ENCODE measurements around the gene IL36G. TPM values are rescaled to one million over a fixed set of nuclear protein-coding genes. Genes with fewer than 3 reads are reported as not detected.

IL36G gene
- total and polyA plus RNA-seq, 3 experiments from 2014 or later = not detected

- peaks cover 5 to 15% of the 10 kb centered on the region in 2 donors for H3K27me3 Mint-ChIP-seq
- no peaks in the 10 kb centered on the region for H3K36me3 Mint-ChIP-seq
- no peak overlapping the region for H3K27ac Mint-ChIP-seq
- Histone ChIP-seq H3K36me3 (ENCODE audit: insufficient read depth, low read length) (no peaks in the 10 kb centered on the region), H3K27me3 (ENCODE audit: insufficient read depth, low read length, poor library complexity, severe bottlenecking) (no peaks in the 10 kb centered on the region), H3K27ac (ENCODE audit: low read depth, low read length) (no peak overlapping the region), H3K4me3 (ENCODE audit: low read length) (no peak overlapping the region), H3K9me3 (ENCODE audit: low read length) (no peaks in the 10 kb centered on the region), H3K4me1 (ENCODE audit: insufficient read depth, low read length) (peaks cover 19% of the 10 kb centered on the region)
- POLR2A ChIA-PET = no interaction called here
- H3K9me3 Mint-ChIP-seq = no peaks in the 10 kb centered on the region
- H3K4me3 Mint-ChIP-seq = no peak overlapping the region
- no peak for DNase-seq
- CTCF ChIA-PET = interaction anchor here (0.7 kb wide), 1 partner anchor 159 kb away, joined by 3 read pairs; no protein-coding TSS in a partner anchor
- peaks cover 5 to 13% (median 13%) of the 10 kb centered on the region in 3 donors for H3K4me1 Mint-ChIP-seq
Measured at GRCh38 chr2:112979731-112980130, 1.9 kb downstream of the IL36G start.

GRCh38 chr2:112980537-112980936, 2.7 kb downstream of the IL36G start:
- Histone ChIP-seq H3K9me3 (ENCODE audit: low read length) (no peaks in the 10 kb centered on the region), H3K4me1 (ENCODE audit: insufficient read depth, low read length) (peaks cover 22% of the 10 kb centered on the region), H3K4me3 (ENCODE audit: low read length) (no peak overlapping the region), H3K27ac (ENCODE audit: low read depth, low read length) (no peak overlapping the region), H3K27me3 (ENCODE audit: insufficient read depth, low read length, poor library complexity, severe bottlenecking) (no peaks in the 10 kb centered on the region), H3K36me3 (ENCODE audit: insufficient read depth, low read length) (no peaks in the 10 kb centered on the region)
- DNase-seq = no peak
- POLR2A ChIA-PET = no interaction called here
- peaks cover 5 to 13% of the 10 kb centered on the region in 2 donors for H3K27me3 Mint-ChIP-seq
- H3K27ac Mint-ChIP-seq = peak overlapping the region in 2 of 8 donors; percentile 12 to 34
- CTCF ChIA-PET = no interaction called here
- H3K4me1 Mint-ChIP-seq = peaks cover 10 to 21% (median 18%) of the 10 kb centered on the region in 3 donors
- H3K4me3 Mint-ChIP-seq = no peak overlapping the region
- H3K9me3 Mint-ChIP-seq = no peaks in the 10 kb centered on the region
- no peaks in the 10 kb centered on the region for H3K36me3 Mint-ChIP-seq

- H3K4me1 Mint-ChIP-seq = peaks cover 9 to 22% (median 19%) of the 10 kb centered on the region in 3 donors
- peaks cover 24% of the 10 kb centered on the region for H3K4me1 ChIP-seq (ENCODE audit: insufficient read depth, low read length)
- no peak overlapping the region for H3K4me3 ChIP-seq (ENCODE audit: low read length)
- peaks cover 3% of the 10 kb centered on the region for H3K9me3 ChIP-seq (ENCODE audit: low read length)
- peak overlapping the region in 5 of 8 donors; percentile 22 to 68 (median 59) for H3K27ac Mint-ChIP-seq
- H3K9me3 Mint-ChIP-seq = peaks cover 7 to 15% (median 12%) of the 10 kb centered on the region in 5 donors
- ChIA-PET CTCF (interaction anchor here (0.8 to 1.3 kb wide), 3 partner anchors 14 to 235 kb away, joined by 3 to 4 read pairs (median 3); no protein-coding TSS in a partner anchor), POLR2A (interaction anchor here (0.9 kb wide), 1 partner anchor 11 kb away, joined by 3 read pairs; no protein-coding TSS in a partner anchor)
- H3K27me3 Mint-ChIP-seq = peaks cover 0 to 6% of the 10 kb centered on the region in 2 donors
- DNase-seq = peak in 2 of 5 donors; percentile 29 to 64
- peaks cover 0 to 16% (median 2%) of the 10 kb centered on the region in 3 donors for H3K36me3 Mint-ChIP-seq
- H3K36me3 ChIP-seq (ENCODE audit: insufficient read depth, low read length) = no peaks in the 10 kb centered on the region
- peak overlapping the region in 1 of 7 donors; percentile 24 for H3K4me3 Mint-ChIP-seq
- H3K27ac ChIP-seq (ENCODE audit: low read depth, low read length) = no peak overlapping the region
- no peaks in the 10 kb centered on the region for H3K27me3 ChIP-seq (ENCODE audit: insufficient read depth, low read length, poor library complexity, severe bottlenecking)
Measured at GRCh38 chr2:112985090-112985489, 7.3 kb downstream of the IL36G start.

- peaks cover 8 to 18% (median 17%) of the 10 kb centered on the region in 3 donors for H3K4me1 Mint-ChIP-seq
- Histone ChIP-seq H3K36me3 (ENCODE audit: insufficient read depth, low read length) (no peaks in the 10 kb centered on the region), H3K4me1 (ENCODE audit: insufficient read depth, low read length) (peaks cover 21% of the 10 kb centered on the region), H3K27me3 (ENCODE audit: insufficient read depth, low read length, poor library complexity, severe bottlenecking) (no peaks in the 10 kb centered on the region), H3K27ac (ENCODE audit: low read depth, low read length) (no peak overlapping the region), H3K9me3 (ENCODE audit: low read length) (peaks cover 9% of the 10 kb centered on the region), H3K4me3 (ENCODE audit: low read length) (no peak overlapping the region)
- CTCF ChIA-PET = no interaction called here
- DNase-seq = no peak
- peaks cover 2 to 20% (median 6%) of the 10 kb centered on the region in 3 donors for H3K36me3 Mint-ChIP-seq
- H3K27me3 Mint-ChIP-seq = peaks cover 5 to 12% of the 10 kb centered on the region in 2 donors
- no peak overlapping the region for H3K4me3 Mint-ChIP-seq
- peaks cover 22 to 36% (median 30%) of the 10 kb centered on the region in 5 donors for H3K9me3 Mint-ChIP-seq
- no peak overlapping the region for H3K27ac Mint-ChIP-seq
- POLR2A ChIA-PET = no interaction called here
Measured at GRCh38 chr2:112989611-112990010, 11.8 kb downstream of the IL36G start.

- no peak overlapping the region for H3K4me3 ChIP-seq (ENCODE audit: low read length)
- ChIA-PET CTCF (no interaction called here), POLR2A (no interaction called here)
- no peak for DNase-seq
- Mint-ChIP-seq H3K4me3 (no peak overlapping the region), H3K9me3 (peaks cover 18 to 38% (median 30%) of the 10 kb centered on the region in 5 donors), H3K4me1 (peaks cover 23 to 34% (median 33%) of the 10 kb centered on the region in 3 donors), H3K36me3 (peaks cover 0 to 17% (median 6%) of the 10 kb centered on the region in 3 donors), H3K27me3 (peaks cover 5 to 18% of the 10 kb centered on the region in 2 donors), H3K27ac (no peak overlapping the region)
- no peaks in the 10 kb centered on the region for H3K36me3 ChIP-seq (ENCODE audit: insufficient read depth, low read length)
- H3K4me1 ChIP-seq (ENCODE audit: insufficient read depth, low read length) = peaks cover 37% of the 10 kb centered on the region
- no peak overlapping the region for H3K27ac ChIP-seq (ENCODE audit: low read depth, low read length)
- peaks cover 9% of the 10 kb centered on the region for H3K9me3 ChIP-seq (ENCODE audit: low read length)
- H3K27me3 ChIP-seq (ENCODE audit: insufficient read depth, low read length, poor library complexity, severe bottlenecking) = no peaks in the 10 kb centered on the region
Measured at GRCh38 chr2:112993831-112994230, 16.0 kb downstream of the IL36G start.

- H3K27ac ChIP-seq (ENCODE audit: low read depth, low read length) = no peak overlapping the region
- peaks cover 23 to 34% (median 33%) of the 10 kb centered on the region in 3 donors for H3K4me1 Mint-ChIP-seq
- H3K36me3 Mint-ChIP-seq = peaks cover 0 to 18% (median 6%) of the 10 kb centered on the region in 3 donors
- CTCF ChIA-PET = no interaction called here
- H3K4me1 ChIP-seq (ENCODE audit: insufficient read depth, low read length) = peaks cover 37% of the 10 kb centered on the region
- POLR2A ChIA-PET = no interaction called here
- H3K27ac Mint-ChIP-seq = no peak overlapping the region
- H3K9me3 Mint-ChIP-seq = peaks cover 21 to 37% (median 24%) of the 10 kb centered on the region in 5 donors
- DNase-seq = no peak
- H3K9me3 ChIP-seq (ENCODE audit: low read length) = peaks cover 10% of the 10 kb centered on the region
- H3K27me3 Mint-ChIP-seq = peaks cover 7 to 16% of the 10 kb centered on the region in 2 donors
- H3K36me3 ChIP-seq (ENCODE audit: insufficient read depth, low read length) = no peaks in the 10 kb centered on the region
- H3K4me3 ChIP-seq (ENCODE audit: low read length) = no peak overlapping the region
- H3K27me3 ChIP-seq (ENCODE audit: insufficient read depth, low read length, poor library complexity, severe bottlenecking) = no peaks in the 10 kb centered on the region
- H3K4me3 Mint-ChIP-seq = no peak overlapping the region
Measured at GRCh38 chr2:112994648-112995047, 16.8 kb downstream of the IL36G start.

GRCh38 chr2:112995346-112995920, 17.6 kb downstream of the IL36G start:
- peak overlapping the region; percentile 78 to 96 (median 90) for H3K27ac Mint-ChIP-seq
- Histone ChIP-seq H3K4me1 (ENCODE audit: insufficient read depth, low read length) (peaks cover 37% of the 10 kb centered on the region), H3K36me3 (ENCODE audit: insufficient read depth, low read length) (no peaks in the 10 kb centered on the region), H3K9me3 (ENCODE audit: low read length) (peaks cover 16% of the 10 kb centered on the region), H3K27me3 (ENCODE audit: insufficient read depth, low read length, poor library complexity, severe bottlenecking) (no peaks in the 10 kb centered on the region), H3K4me3 (ENCODE audit: low read length) (peak overlapping the region; percentile 26), H3K27ac (ENCODE audit: low read depth, low read length) (no peak overlapping the region)
- ChIA-PET POLR2A (interaction anchor here (1.0 kb wide), 1 partner anchor 180 kb away, joined by 4 read pairs; no protein-coding TSS in a partner anchor), CTCF (no interaction called here)
- peak overlapping the region; percentile 25 to 91 (median 81) for H3K4me3 Mint-ChIP-seq
- peak in 1 of 5 donors; percentile 37 for DNase-seq
- peaks cover 0 to 19% (median 6%) of the 10 kb centered on the region in 3 donors for H3K36me3 Mint-ChIP-seq
- peaks cover 8 to 14% of the 10 kb centered on the region in 2 donors for H3K27me3 Mint-ChIP-seq
- H3K4me1 Mint-ChIP-seq = peaks cover 23 to 34% (median 33%) of the 10 kb centered on the region in 3 donors
- peaks cover 22 to 36% (median 24%) of the 10 kb centered on the region in 5 donors for H3K9me3 Mint-ChIP-seq

GRCh38 chr2:112996635-112997034, 18.8 kb downstream of the IL36G start:
- peaks cover 23 to 34% (median 33%) of the 10 kb centered on the region in 3 donors for H3K4me1 Mint-ChIP-seq
- H3K27ac ChIP-seq (ENCODE audit: low read depth, low read length) = no peak overlapping the region

More at GRCh38 chr2:112996635-112997034, 18.8 kb downstream of the IL36G start:
- POLR2A ChIA-PET = interaction anchor here (0.6 kb wide), 1 partner anchor 12 kb away, joined by 3 read pairs; no protein-coding TSS in a partner anchor
- peak overlapping the region; percentile 43 to 90 (median 80) for H3K27ac Mint-ChIP-seq
- Histone ChIP-seq H3K4me3 (ENCODE audit: low read length) (peak overlapping the region; percentile 6), H3K36me3 (ENCODE audit: insufficient read depth, low read length) (no peaks in the 10 kb centered on the region), H3K4me1 (ENCODE audit: insufficient read depth, low read length) (peaks cover 37% of the 10 kb centered on the region), H3K27me3 (ENCODE audit: insufficient read depth, low read length, poor library complexity, severe bottlenecking) (no peaks in the 10 kb centered on the region), H3K9me3 (ENCODE audit: low read length) (peaks cover 16% of the 10 kb centered on the region)
- H3K4me3 Mint-ChIP-seq = peak overlapping the region; percentile 9 to 81 (median 53)
- H3K36me3 Mint-ChIP-seq = peaks cover 0 to 27% (median 8%) of the 10 kb centered on the region in 3 donors
- peaks cover 8 to 14% of the 10 kb centered on the region in 2 donors for H3K27me3 Mint-ChIP-seq
- H3K9me3 Mint-ChIP-seq = peaks cover 30 to 39% (median 34%) of the 10 kb centered on the region in 5 donors
- DNase-seq = peak; percentile 31 to 90 (median 74)
- CTCF ChIA-PET = interaction anchor here (0.7 kb wide), 1 partner anchor 83 kb away, joined by 3 read pairs; no protein-coding TSS in a partner anchor

Measured in CD8-positive, alpha-beta memory T cell (primary cell).